ENCODE data around the gene ACACB. TPM values are rescaled to one million over a fixed set of nuclear protein-coding genes. Genes with fewer than 3 reads are reported as not detected.

The ACACB gene
- total RNA-seq, 1 experiment from 2014 or later, result 26.2 TPM

- no TSS peak for BruUV-seq (replicated peaks)
- ChIA-PET CTCF (interaction anchor here (1.0 kb wide), 1 partner anchor 144 kb away, joined by 6 read pairs; no protein-coding TSS in a partner anchor), POLR2A (no interaction called here)
- Mint-ChIP-seq H3K27me3 (ENCODE audit: insufficient read depth, unreplicated experiment) (no peaks in the 10 kb centered on the region), H3K9me3 (ENCODE audit: unreplicated experiment) (peaks cover 11% of the 10 kb centered on the region), H3K27ac (ENCODE audit: unreplicated experiment) (no peak overlapping the region), H3K36me3 (ENCODE audit: insufficient read depth, unreplicated experiment) (no peaks in the 10 kb centered on the region), H3K4me3 (ENCODE audit: unreplicated experiment) (no peak overlapping the region), H3K4me1 (ENCODE audit: low read depth, unreplicated experiment) (no peaks in the 10 kb centered on the region)
- H3K4me3 ChIP-seq (ENCODE audit: low read depth, low read length), result no peak overlapping the region
- H3K27me3 ChIP-seq (replicated peaks; ENCODE audit: control insufficient read depth, insufficient read depth, low read length), result no peaks in the 10 kb centered on the region
- no peak for DNase-seq
- no peaks in the 10 kb centered on the region; the same call in 1 of the 2 replicates for H3K36me3 ChIP-seq (ENCODE audit: control insufficient read depth, insufficient read depth, low read length)
- no peaks in the 10 kb centered on the region for H3K4me1 ChIP-seq
- intact Hi-C loops (cut with micrococcal nuclease; ENCODE audit: unreplicated experiment), result loop anchor here (10.0 kb wide), 1 partner anchor 141 kb away; the partner anchor contains the start of gene ACACB
- TF ChIP-seq CTCF (IDR thresholded peaks at IDR 0.05; ENCODE audit: insufficient read depth in 1 of 2, low read depth in 1 of 2, low read length in 1 of 2, severe bottlenecking in 1 of 2, unreplicated experiment in 1 of 2), result no peak
- H3K9me3 ChIP-seq, result no peaks in the 10 kb centered on the region
Observed at GRCh38 chr12:109256011-109256410, 139.6 kb downstream of the ACACB start.

- ChIA-PET POLR2A (no interaction called here), CTCF (no interaction called here)
- Histone ChIP-seq H3K27me3 (replicated peaks; ENCODE audit: control insufficient read depth, insufficient read depth, low read length) (no peaks in the 10 kb centered on the region), H3K4me1 (no peaks in the 10 kb centered on the region), H3K36me3 (ENCODE audit: control insufficient read depth, insufficient read depth, low read length) (no peaks in the 10 kb centered on the region; the same call in 1 of the 2 replicates), H3K9me3 (no peaks in the 10 kb centered on the region), H3K4me3 (ENCODE audit: low read depth, low read length) (no peak overlapping the region)
- no peak overlapping the region for H3K4me3 Mint-ChIP-seq (ENCODE audit: unreplicated experiment)
- no peak for DNase-seq
- H3K36me3 Mint-ChIP-seq (ENCODE audit: insufficient read depth, unreplicated experiment), result no peaks in the 10 kb centered on the region
- H3K9me3 Mint-ChIP-seq (ENCODE audit: unreplicated experiment), result peaks cover 10% of the 10 kb centered on the region
- no peaks in the 10 kb centered on the region for H3K4me1 Mint-ChIP-seq (ENCODE audit: low read depth, unreplicated experiment)
- no peak for TF ChIP-seq CTCF (IDR thresholded peaks at IDR 0.05; ENCODE audit: insufficient read depth in 1 of 2, low read depth in 1 of 2, low read length in 1 of 2, severe bottlenecking in 1 of 2, unreplicated experiment in 1 of 2)
- no TSS peak for BruUV-seq (replicated peaks)
- no peak overlapping the region for H3K27ac Mint-ChIP-seq (ENCODE audit: unreplicated experiment)
- no peaks in the 10 kb centered on the region for H3K27me3 Mint-ChIP-seq (ENCODE audit: insufficient read depth, unreplicated experiment)
- intact Hi-C loops (cut with micrococcal nuclease; ENCODE audit: unreplicated experiment), result loop anchor here (10.0 kb wide), 1 partner anchor 143 kb away; the partner anchor contains the start of gene ACACB
Observed at GRCh38 chr12:109258201-109258600, 141.8 kb downstream of the ACACB start.

- Mint-ChIP-seq H3K9me3 (ENCODE audit: unreplicated experiment) (peaks cover 3% of the 10 kb centered on the region), H3K27ac (ENCODE audit: unreplicated experiment) (no peak overlapping the region), H3K4me3 (ENCODE audit: unreplicated experiment) (no peak overlapping the region), H3K4me1 (ENCODE audit: low read depth, unreplicated experiment) (no peaks in the 10 kb centered on the region), H3K27me3 (ENCODE audit: insufficient read depth, unreplicated experiment) (no peaks in the 10 kb centered on the region), H3K36me3 (ENCODE audit: insufficient read depth, unreplicated experiment) (no peaks in the 10 kb centered on the region)
- CTCF ChIA-PET, result interaction anchor here (1.2 kb wide), 1 partner anchor 126 kb away, joined by 3 read pairs; no protein-coding TSS in a partner anchor
- no TSS peak for BruUV-seq (replicated peaks)
- no peaks in the 10 kb centered on the region; the same call in 1 of the 2 replicates for H3K36me3 ChIP-seq (ENCODE audit: control insufficient read depth, insufficient read depth, low read length)
- POLR2A ChIA-PET, result no interaction called here
- no peaks in the 10 kb centered on the region for H3K27me3 ChIP-seq (replicated peaks; ENCODE audit: control insufficient read depth, insufficient read depth, low read length)
- no peaks in the 10 kb centered on the region for H3K4me1 ChIP-seq
- no peak overlapping the region for H3K4me3 ChIP-seq (ENCODE audit: low read depth, low read length)
- TF ChIP-seq CTCF (IDR thresholded peaks at IDR 0.05; ENCODE audit: insufficient read depth in 1 of 2, low read depth in 1 of 2, low read length in 1 of 2, severe bottlenecking in 1 of 2, unreplicated experiment in 1 of 2), result no peak
- no peaks in the 10 kb centered on the region for H3K9me3 ChIP-seq
- intact Hi-C loops (cut with micrococcal nuclease; ENCODE audit: unreplicated experiment), result loop anchor here (10.0 kb wide), 1 partner anchor 144 kb away; the partner anchor contains the start of gene ACACB
- DNase-seq, result no peak
Observed at GRCh38 chr12:109258607-109259544, 142.5 kb downstream of the ACACB start.
